ENCODE data around the gene MUS81. TPM values are rescaled to one million over a fixed set of nuclear protein-coding genes. Genes with fewer than 3 reads are reported as not detected.

The MUS81 gene
- total and polyA plus RNA-seq, 9 of the 15 experiments (the other 6 are each of a cell fraction or from before 2014, with no cell fraction given) = 13.4 to 118 (median 53.7) TPM

DNA sequence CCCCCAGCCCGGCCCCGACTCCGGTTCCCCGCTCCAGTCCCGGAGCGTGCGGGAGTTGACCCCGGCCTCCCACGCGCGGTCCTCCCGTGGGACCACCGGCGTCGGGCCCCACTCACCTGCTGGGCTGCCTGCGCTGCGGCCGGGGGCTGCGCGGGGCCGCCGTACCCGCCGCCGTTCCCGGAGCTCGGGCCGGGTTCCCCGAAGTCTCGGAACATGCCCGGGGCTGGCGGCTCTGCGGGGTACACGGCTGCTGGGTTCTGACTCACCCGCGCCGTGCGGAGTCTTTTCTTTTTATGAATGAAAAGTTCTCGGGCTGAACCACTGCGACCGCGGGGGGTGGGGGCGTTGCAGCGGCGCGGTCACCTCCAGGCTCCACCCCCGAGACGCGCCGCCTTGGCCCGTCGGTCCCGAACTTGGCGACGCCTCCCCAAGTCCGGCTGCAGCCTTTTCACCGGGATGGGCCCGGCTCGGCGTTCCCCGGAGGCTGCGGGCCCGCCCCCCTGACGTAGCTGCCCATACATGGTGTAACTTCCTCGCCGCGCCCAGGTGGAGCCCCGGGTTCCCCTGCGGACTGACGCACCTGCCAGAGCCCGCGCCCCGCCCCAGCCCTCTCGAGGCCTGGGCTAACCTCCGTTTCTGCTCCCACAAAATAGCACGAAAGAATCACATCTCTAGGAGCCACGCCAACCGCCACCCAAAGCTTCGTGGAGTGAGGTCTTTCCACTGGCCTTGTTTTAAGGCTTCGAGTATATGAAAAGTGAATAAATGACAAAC lies 40.1 kb downstream of the MUS81 start, which contains the start of gene FOSL1 (continued):
- TF ChIP-seq, protein P1, sequence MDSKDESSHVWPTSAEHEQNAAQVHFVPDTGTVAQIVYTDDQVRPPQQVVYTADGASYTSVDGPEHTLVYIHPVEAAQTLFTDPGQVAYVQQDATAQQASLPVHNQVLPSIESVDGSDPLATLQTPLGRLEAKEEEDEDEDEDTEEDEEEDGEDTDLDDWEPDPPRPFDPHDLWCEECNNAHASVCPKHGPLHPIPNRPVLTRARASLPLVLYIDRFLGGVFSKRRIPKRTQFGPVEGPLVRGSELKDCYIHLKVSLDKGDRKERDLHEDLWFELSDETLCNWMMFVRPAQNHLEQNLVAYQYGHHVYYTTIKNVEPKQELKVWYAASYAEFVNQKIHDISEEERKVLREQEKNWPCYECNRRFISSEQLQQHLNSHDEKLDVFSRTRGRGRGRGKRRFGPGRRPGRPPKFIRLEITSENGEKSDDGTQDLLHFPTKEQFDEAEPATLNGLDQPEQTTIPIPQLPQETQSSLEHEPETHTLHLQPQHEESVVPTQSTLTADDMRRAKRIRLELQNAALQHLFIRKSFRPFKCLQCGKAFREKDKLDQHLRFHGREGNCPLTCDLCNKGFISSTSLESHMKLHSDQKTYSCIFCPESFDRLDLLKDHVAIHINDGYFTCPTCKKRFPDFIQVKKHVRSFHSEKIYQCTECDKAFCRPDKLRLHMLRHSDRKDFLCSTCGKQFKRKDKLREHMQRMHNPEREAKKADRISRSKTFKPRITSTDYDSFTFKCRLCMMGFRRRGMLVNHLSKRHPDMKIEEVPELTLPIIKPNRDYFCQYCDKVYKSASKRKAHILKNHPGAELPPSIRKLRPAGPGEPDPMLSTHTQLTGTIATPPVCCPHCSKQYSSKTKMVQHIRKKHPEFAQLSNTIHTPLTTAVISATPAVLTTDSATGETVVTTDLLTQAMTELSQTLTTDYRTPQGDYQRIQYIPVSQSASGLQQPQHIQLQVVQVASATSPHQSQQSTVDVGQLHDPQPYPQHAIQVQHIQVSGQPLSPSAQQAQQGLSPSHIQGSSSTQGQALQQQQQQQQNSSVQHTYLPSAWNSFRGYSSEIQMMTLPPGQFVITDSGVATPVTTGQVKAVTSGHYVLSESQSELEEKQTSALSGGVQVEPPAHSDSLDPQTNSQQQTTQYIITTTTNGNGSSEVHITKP (IDR thresholded peaks at IDR 0.05; ENCODE audit: partially characterized antibody) = peak; percentile 99
- no peak for TF ChIP-seq MCM3 (IDR thresholded peaks at IDR 0.05)
- peak in 1 of 2 experiments; percentile 86; a peak in 1 of 4 replicates for TF ChIP-seq TEAD1 (CRISPR knock-in tag; IDR thresholded peaks at IDR 0.05)
- peak; percentile 74 for TF ChIP-seq GATAD2B (IDR thresholded peaks at IDR 0.05; ENCODE audit: borderline replicate concordance)
- no peak for TF ChIP-seq USF1 (CRISPR knock-in tag; IDR thresholded peaks at IDR 0.05)
- no peak for TF ChIP-seq ETV1 (tag; conservative IDR thresholded peaks at IDR 0.05; ENCODE audit: low read depth)
- no peak for TF ChIP-seq ZNF134 (CRISPR knock-in tag; conservative IDR thresholded peaks at IDR 0.05)
- TF ChIP-seq ETV6 (IDR thresholded peaks at IDR 0.05; ENCODE audit: borderline replicate concordance in 1 of 2, low read depth in 2 of 2, low read length in 1 of 2) = no peak
- TF ChIP-seq ETV6 (CRISPR knock-in tag; IDR thresholded peaks at IDR 0.05; ENCODE audit: borderline replicate concordance) = peak; percentile 17; the same call in 1 of the 2 replicates
- peak in 1 of 2 experiments; percentile 33; a peak in 1 of 4 replicates for TF ChIP-seq SIX5 (IDR thresholded peaks at IDR 0.05; ENCODE audit: borderline replicate concordance in 1 of 2, insufficient read depth in 1 of 2, low read depth in 1 of 2, low read length in 2 of 2)
- TF ChIP-seq IFI16 (CRISPR knock-in tag; IDR thresholded peaks at IDR 0.05) = no peak
- no peak for TF ChIP-seq ZNF175 (CRISPR knock-in tag; IDR thresholded peaks at IDR 0.05; ENCODE audit: low read depth)
- TF ChIP-seq MITF (IDR thresholded peaks at IDR 0.05) = 0 out of 2 replicates have a peak, but pooled peaks have one; percentile 29
- TF ChIP-seq GTF2B (IDR thresholded peaks at IDR 0.05; ENCODE audit: extremely low read depth, insufficient read length) = peak; percentile 15
- TF ChIP-seq ARID2 (IDR thresholded peaks at IDR 0.05) = no peak
- TF ChIP-seq PRPF4 (IDR thresholded peaks at IDR 0.05; ENCODE audit: insufficient read depth, low read depth, low read length, poor library complexity, severe bottlenecking) = peak; percentile 90
- TF ChIP-seq TFE3 (CRISPR knock-in tag; IDR thresholded peaks at IDR 0.05) = no peak
- TF ChIP-seq ILK (tag; IDR thresholded peaks at IDR 0.05; ENCODE audit: borderline replicate concordance, low read depth) = no peak
